SK-N-SH (cell line): ENCODE results near the gene CACNA2D1.

Experiments used
- CHD2 ChIP-seq: fragments of 150-350 bp; IDR thresholded peaks from 2 replicates; pipeline ENCODE4 v1.6.1; 2018; ENCODE audit warnings: low read length; ENCODE audit not compliant: partially characterized antibody
- CTCF ChIP-seq: fragments of 200-600 bp; sonication (generic); IDR thresholded peaks from 2 replicates; pipeline ENCODE4 v1.6.1; 2017; ENCODE audit warnings: antibody characterized with exemption, mild to moderate bottlenecking, moderate library complexity
- JUND ChIP-seq: IDR thresholded peaks from 2 replicates; pipeline ENCODE4 v1.4.0; 2012
- RAD21 ChIP-seq: IDR thresholded peaks from 2 replicates; pipeline ENCODE4 v1.6.1; 2012; ENCODE audit warnings: mild to moderate bottlenecking, low read length
- REST ChIP-seq: IDR thresholded peaks from 2 replicates; pipeline ENCODE4 v1.6.1; 2012; ENCODE audit warnings: mild to moderate bottlenecking, low read depth, low read length, moderate library complexity
- RXRA ChIP-seq: IDR thresholded peaks from 2 replicates; pipeline ENCODE4 v1.4.0; 2012; ENCODE audit warnings: low read depth, mild to moderate bottlenecking, borderline replicate concordance
- TAF1 ChIP-seq: IDR thresholded peaks from 2 replicates; pipeline ENCODE4 v1.6.1; 2012; ENCODE audit warnings: low read depth, mild to moderate bottlenecking, low read length, moderate library complexity, borderline replicate concordance
- TCF12 ChIP-seq: IDR thresholded peaks from 2 replicates; pipeline ENCODE4 v1.4.0; 2012

GRCh38 chr7:82163586-82163985 is 280.0 kb downstream of the CACNA2D1 start:
- TF ChIP-seq JUND, result no peak
- no peak for TF ChIP-seq CTCF
- no peak for TF ChIP-seq RAD21
- no peak for TF ChIP-seq CHD2
- no peak for TF ChIP-seq TAF1
- TF ChIP-seq REST, result no peak
- TF ChIP-seq RXRA, result no peak
- no peak for TF ChIP-seq TCF12
